Colon (tissue), 2 donors: Measurements from ENCODE around the gene TREM2.

Source experiments
- FAIRE-seq: peaks from 2 replicates; lab custom pipeline; 2012; peaks lifted over from hg19 to GRCh38; lab: Jason Lieb, UNC
- donor health status: control.
- donor health status: control.

TREM2 gene

DNA sequence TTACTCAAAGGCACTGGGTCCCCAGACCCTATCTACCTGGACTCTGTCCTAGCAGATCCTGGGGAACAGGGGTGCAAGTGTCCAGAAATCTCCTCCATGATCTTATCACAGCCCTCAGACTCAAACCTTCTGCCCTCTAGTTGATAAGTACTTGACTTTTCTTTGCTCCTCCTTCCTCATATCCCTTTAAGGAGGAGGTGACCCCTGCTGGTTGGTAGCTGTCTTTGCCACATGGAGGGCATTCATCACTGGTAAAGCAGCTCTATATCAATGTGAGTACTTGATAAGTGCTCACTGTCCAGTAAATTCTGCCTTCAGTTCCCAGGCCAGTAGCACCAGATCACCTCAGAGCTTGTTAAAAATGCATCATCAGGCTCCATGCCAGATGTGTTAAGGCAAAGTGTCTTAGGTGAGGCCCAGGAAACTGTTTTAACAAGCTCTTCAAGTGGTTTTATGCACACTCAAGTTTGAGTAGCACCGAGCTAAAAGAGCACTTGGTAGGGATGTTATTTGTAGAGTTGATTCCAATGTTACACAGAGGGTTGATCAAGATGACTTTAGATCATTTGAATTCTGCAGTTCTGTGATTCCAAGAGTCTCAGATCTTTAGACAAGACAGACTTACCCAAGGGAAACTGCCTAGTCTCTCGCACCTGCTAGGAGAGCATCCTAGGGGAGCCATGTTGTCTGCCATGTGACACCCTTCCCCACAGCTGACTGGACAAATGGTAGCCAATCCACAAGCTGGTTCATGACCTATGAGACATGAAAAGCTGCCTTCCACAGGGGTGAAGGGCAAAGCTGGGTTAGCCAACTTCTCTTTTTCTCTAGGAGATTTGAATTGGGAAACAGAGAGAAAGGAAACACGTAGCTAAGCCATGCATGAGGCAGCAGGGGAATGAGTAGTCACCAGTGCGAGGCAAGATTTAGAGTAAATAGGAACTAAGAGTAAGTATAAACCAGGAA is 19.4 kb upstream of the TREM2 start:
- no peak for FAIRE-seq

DNA sequence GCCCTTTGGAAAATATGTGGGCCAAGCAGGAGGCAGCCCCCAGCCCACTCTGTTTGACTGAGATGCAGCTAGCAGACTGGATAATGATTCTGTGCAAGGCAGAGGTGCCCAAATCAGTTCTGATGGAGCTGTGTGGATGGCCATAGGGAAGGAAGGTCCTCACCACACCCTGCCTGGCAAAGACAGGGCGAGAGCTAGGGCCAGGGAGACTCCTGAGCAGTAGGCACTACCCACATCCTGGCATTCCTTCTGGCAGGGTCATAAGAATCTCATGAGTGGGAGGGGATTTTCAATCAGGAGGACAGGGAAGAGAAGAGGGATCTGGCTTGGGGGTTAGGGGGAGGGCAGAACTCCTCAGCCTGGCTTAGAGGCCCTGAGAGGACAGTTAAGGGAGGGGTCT is 18.6 kb upstream of the TREM2 start:
- no peak for FAIRE-seq

DNA sequence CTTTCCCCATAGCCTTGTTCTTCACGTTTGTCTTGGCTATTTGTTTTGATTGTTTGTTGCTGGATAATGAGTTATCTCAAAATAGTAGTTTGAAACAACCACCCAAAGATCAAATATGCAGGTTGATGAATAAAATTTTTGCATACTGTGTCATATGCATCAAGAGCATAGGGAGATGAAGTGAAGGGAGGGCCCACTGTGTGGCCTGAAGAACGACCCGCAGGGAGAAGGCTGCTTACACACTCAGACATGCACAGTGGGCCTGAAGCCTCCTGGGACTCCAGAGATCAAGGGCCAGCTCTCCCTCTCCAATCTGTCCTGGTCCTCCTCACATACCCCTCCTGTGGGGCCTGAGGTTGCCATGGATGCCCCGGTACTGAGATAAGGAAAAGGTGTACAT is 16.2 kb upstream of the TREM2 start:
- FAIRE-seq = no peak

GRCh38 chr6:41177695-41178094 is 14.8 kb upstream of the TREM2 start:
- no peak for FAIRE-seq

- no peak for FAIRE-seq
These were observed 14.4 kb upstream of the TREM2 start for GRCh38 chr6:41177287-41177686.

DNA sequence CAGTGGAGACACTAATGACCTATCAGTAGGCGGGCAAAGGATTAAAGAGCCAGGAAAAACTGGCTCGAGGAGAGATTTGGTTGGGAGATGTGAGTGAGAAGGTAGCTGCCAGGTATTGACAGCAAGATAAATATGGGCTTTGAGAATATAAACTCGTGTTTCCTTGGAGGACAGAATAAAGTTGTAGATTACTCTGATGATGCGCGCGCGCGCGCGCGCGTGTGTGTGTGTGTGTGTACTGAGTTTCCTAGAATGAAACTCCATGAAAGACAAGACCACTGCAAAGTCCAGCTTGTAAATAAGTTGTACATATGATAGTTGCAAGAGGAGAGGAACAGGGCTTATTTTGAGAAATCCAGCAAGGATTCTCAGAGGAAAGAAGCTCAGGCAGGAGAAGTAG is 13.3 kb upstream of the TREM2 start:
- FAIRE-seq = no peak

DNA sequence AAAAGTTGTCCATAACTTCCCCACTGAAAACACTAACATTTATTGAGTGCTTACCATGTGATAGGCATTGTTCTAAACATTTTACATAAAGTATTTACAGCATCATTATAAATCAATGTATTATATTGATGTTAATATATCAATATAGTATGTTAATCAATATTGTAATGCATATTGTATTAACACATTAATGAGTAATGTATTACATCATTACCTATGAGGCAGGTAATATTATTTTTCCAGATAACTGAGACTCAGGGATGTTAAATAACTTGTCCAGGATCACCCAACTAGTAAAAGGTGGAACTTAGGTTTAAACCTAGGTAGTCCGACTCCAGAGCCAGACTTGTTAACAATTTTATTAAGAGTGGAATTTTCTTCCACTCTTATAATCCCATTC is 12.2 kb upstream of the TREM2 start:
- no peak for FAIRE-seq

DNA sequence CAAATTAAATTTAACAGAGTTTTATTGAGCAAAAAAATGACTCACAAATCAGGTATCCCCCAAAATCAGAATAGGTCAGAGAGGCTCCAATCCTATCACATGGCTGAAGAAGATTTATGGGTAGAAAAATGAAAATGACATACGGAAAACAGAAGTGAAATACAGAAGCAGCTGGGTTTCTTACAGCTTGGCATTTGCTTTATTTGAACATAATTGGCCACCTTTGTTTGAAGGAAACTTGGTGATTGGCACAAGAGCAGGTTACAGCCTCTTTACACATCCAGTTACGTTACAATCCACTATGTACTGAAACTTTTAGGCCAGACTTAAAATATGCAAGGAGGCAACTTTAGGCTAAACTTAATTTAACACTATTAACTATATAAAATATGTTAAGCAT is 11.7 kb upstream of the TREM2 start:
- no peak for FAIRE-seq

DNA sequence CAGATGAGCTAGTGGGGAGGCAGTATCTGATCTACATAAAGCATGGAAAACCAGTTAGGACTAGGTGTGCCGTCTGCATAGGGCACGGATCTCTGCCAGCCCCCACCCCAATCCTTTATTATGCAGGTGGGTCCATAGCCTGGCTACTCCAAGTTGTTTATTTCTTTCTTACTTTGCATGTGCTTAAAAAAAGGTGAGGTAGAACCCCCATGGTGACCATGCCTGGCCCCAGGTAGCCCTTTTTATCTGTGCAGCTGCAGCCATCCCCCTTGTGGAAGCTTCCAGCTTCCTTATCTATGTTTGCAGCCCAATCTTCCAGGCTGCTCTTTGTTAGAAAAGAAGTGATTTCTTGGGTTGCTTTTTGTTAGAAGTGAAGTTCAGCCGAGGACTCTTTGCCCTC is 9.0 kb upstream of the TREM2 start:
- no peak for FAIRE-seq

- FAIRE-seq = no peak
These were observed 7.7 kb upstream of the TREM2 start for GRCh38 chr6:41170547-41171160.

- FAIRE-seq = no peak
These were observed 4.5 kb upstream of the TREM2 start for GRCh38 chr6:41167173-41167963.

DNA sequence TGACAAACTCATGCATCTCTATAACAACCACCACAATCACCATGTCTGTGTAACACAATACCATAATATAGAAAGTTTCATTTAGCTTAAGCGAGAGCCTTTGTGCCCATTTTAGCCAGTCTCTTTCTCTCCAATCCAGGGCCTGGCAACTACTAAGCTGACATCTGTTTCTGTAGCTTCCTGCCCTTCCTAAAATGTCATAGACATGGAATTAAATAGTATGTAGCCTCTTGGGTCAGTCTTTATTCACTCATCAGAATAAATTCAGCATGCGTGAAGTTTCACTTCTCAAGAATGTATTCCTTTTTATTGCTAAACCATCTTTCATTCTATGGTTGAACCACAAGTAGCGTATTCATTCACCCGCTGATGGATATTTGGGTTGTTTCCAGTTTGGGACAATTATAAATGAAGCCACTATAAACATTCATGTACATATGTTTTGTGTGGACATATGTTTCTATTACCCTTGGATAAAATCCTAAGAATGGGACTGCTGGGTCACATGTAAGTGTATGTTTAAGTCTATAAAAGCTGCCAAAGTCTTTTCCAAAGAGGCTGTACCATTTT is 1.7 kb upstream of the TREM2 start:
- FAIRE-seq = no peak

DNA sequence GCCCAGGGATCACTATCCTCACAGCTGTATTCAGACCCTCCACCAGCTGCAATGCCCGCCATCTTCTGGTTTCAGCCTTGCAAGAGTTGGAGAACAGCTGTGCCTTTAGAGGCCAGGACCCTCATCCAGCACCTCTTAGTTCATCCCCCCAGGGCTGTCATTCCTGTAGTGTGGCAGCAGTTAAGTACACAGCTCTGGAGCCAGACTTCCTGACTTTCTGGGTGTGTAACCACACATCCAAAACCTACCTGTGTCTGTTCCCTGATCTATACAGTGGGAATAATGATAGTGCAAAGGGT is 452 bp upstream of the TREM2 start:
- no peak for FAIRE-seq

DNA sequence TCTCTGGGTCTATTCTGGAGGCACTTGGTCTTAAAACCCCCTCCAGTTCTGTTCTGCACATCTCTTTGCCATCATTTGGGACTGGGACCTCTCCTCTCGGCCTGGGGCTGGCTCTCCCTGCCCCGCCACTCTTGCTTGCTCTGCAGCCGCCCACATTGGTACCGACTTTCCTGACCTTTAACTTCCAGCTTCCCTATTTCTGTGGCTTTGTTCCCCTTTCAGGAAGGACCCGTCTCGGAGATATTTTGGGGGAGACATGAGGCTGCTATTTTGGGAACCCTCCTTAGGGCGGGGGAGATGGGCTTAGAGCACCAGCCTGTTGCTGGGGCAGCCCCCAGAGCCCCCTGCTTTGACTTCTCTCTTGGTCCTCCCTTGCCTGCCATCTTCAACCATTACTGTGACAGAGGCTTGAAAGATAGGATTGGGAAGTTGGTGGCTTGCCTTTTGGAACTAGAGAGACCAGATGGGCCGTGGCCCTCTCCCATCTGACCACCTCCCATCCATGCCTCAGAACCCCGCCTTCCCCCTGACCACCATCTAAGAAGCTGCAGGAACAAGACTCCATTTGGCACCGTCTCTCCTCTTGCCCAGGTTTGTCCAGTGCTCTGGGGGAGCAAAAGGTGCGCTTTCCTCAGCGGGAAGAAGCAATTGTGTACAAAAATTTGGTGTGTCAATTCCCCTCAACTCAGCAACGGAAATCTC is 914 bp downstream of the TREM2 start:
- FAIRE-seq = no peak

DNA sequence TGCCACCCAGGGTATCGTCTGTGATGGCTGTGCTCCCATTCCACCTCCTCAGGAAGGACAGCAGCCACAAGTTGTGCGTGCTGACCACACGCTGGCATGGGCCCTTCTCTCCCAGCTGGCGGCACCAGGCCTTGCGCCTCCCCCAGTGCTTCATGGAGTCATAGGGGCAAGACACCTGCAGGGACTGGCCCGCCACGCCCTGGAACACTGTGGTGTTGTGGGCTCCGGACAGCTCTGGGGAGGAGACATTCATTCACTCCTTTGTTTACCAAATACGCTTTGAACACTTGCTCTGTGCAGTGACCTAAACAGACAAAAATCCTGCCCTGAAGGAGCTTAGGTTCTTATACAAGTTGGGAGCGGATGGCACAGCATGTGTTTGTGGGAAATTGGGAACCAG is 1.5 kb downstream of the TREM2 start:
- FAIRE-seq = no peak

GRCh38 chr6:41160933-41161332 is 2.0 kb downstream of the TREM2 start:
- no peak for FAIRE-seq

DNA sequence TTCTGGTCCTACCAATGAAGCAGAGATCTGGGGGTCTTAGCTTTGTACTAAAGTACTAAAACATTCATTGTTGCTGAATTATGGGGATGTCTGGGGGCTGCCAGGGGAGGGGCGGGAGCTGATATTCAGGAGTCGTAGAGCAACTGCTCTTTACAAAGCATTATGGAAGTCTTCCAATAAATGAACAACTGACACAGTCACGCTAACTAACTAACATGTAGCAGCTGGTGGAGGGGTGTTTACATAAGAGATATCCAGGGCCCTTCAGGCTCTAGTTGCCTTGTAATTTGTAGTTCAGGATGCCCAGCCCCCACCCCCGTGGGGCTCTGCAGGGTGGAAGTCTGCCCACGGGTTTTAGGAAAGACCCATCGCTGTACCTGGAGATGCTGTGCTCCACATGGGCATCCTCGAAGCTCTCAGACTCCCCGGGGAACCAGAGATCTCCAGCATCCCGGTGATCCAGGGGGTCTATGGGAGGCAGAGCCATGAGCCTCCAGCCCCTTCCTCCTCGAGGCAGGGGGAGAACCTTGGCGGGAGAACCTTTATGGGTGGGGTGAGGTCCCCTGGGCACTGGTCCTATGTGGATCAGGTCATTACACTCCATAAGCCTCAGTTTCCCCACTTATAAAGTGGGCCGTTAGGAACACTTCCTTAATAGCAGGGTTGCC is 3.4 kb downstream of the TREM2 start:
- FAIRE-seq = no peak

DNA sequence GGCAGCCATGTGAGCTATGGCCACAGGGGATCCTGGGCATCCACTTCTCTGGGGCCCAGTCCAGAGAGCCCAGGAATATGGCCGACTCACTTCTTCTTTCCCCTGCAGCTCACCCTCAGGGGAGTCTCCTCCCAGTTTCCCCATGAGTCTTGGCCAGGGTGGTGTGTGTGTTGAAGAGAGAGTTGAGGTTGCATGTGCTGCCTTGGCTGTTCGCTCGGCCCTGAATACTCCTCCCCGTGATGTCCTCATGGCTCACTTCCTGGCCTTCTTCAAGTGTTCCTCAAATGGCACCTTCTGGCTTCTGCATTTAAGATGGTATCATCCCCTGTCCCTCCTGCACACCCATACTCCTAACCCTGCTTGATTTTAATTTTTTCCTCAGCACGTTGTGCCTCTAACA is 5.6 kb downstream of the TREM2 start:
- FAIRE-seq = no peak

DNA sequence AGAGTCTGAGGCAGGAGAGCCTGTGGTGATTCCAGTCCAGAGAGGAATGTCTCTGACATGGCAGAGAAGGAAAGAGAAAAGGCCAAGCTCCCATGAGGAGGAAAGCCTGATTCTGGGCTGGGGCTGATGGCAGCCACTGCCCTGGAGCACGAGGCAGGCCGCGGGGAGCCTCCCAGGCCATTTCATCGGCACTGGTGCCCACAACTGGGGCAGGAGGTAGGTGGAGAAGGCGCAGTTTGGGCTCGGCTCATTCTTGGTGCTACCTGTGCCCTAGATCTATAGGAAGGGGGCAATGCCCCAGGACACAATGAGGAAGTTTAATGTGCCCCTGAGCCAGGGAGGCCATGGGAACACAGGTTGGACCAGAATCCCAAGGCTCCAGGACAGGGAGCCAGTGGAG is 6.1 kb downstream of the TREM2 start:
- no peak for FAIRE-seq

- no peak for FAIRE-seq
These were observed 6.9 kb downstream of the TREM2 start for GRCh38 chr6:41156001-41156400.

- no peak for FAIRE-seq
These were observed 7.6 kb downstream of the TREM2 start for GRCh38 chr6:41155132-41155805.
